Nephron (organoid): ENCODE results near the gene OLA1.

Experiments used
- H3K27ac Mint-ChIP-seq, 3 experiments: 2 replicates each; pipeline ENCODE4 v1.8.0; 2020; ENCODE audit warnings: mixed read lengths in 3 of 3, mild to moderate bottlenecking in 2 of 3, moderate library complexity in 1 of 3
- H3K27me3 Mint-ChIP-seq: 2 replicates; pipeline ENCODE4 v1.8.0; 2021; ENCODE audit warnings: low read depth, mild to moderate bottlenecking, moderate library complexity, mixed read lengths
- H3K36me3 Mint-ChIP-seq: 2 replicates; pipeline ENCODE4 v1.8.0; 2020; ENCODE audit warnings: low read depth, mixed read lengths
- H3K4me1 Mint-ChIP-seq: 2 replicates; pipeline ENCODE4 v1.8.0; 2020; ENCODE audit warnings: mixed read lengths
- H3K4me3 Mint-ChIP-seq, 3 experiments: 2 replicates each; pipeline ENCODE4 v1.8.0; 2020; ENCODE audit warnings: mild to moderate bottlenecking in 3 of 3, mixed read lengths in 3 of 3, moderate library complexity in 2 of 3
- H3K9me3 Mint-ChIP-seq: 2 replicates; pipeline ENCODE4 v1.8.0; 2020; ENCODE audit warnings: mixed read lengths
- CTCF ChIP-seq, 3 experiments: fragments of 200-600 bp; sonication (generic); IDR thresholded peaks; one replicate each; pipeline ENCODE4 v1.5.0; 2021; ENCODE audit warnings: antibody characterized with exemption in 3 of 3; ENCODE audit not compliant: unreplicated experiment in 3 of 3

Gene OLA1

GRCh38 chr2:174195253-174195652, 53.1 kb downstream of the OLA1 start:
- Mint-ChIP-seq H3K4me3 (no peak overlapping the region), H3K27ac (no peak overlapping the region), H3K36me3 (peaks cover 15% of the 10 kb centered on the region), H3K9me3 (peaks cover 18% of the 10 kb centered on the region), H3K4me1 (no peaks in the 10 kb centered on the region), H3K27me3 (no peaks in the 10 kb centered on the region)
- TF ChIP-seq CTCF (IDR thresholded peaks at IDR 0.05; ENCODE audit: unreplicated experiment in 3 of 3) = no peak

GRCh38 chr2:174193737-174194136, 54.6 kb downstream of the OLA1 start:
- peaks cover 18% of the 10 kb centered on the region for H3K9me3 Mint-ChIP-seq
- no peak overlapping the region for H3K4me3 Mint-ChIP-seq
- H3K36me3 Mint-ChIP-seq = peaks cover 15% of the 10 kb centered on the region
- TF ChIP-seq CTCF (IDR thresholded peaks at IDR 0.05; ENCODE audit: unreplicated experiment in 3 of 3) = no peak
- peak overlapping the region in 1 of 3 experiments; percentile 49 for H3K27ac Mint-ChIP-seq
- no peaks in the 10 kb centered on the region for H3K27me3 Mint-ChIP-seq
- H3K4me1 Mint-ChIP-seq = no peaks in the 10 kb centered on the region

- H3K27me3 Mint-ChIP-seq = no peaks in the 10 kb centered on the region
- H3K9me3 Mint-ChIP-seq = peaks cover 18% of the 10 kb centered on the region
- H3K36me3 Mint-ChIP-seq = peaks cover 15% of the 10 kb centered on the region
- no peak overlapping the region for H3K27ac Mint-ChIP-seq
- no peak for TF ChIP-seq CTCF (IDR thresholded peaks at IDR 0.05; ENCODE audit: unreplicated experiment in 3 of 3)
- no peak overlapping the region for H3K4me3 Mint-ChIP-seq
- H3K4me1 Mint-ChIP-seq = no peaks in the 10 kb centered on the region
Observed at GRCh38 chr2:174192664-174193063, 55.7 kb downstream of the OLA1 start.

- no peak for TF ChIP-seq CTCF (IDR thresholded peaks at IDR 0.05; ENCODE audit: unreplicated experiment in 3 of 3)
- Mint-ChIP-seq H3K9me3 (peaks cover 18% of the 10 kb centered on the region), H3K4me3 (no peak overlapping the region), H3K27me3 (no peaks in the 10 kb centered on the region), H3K4me1 (no peaks in the 10 kb centered on the region), H3K27ac (no peak overlapping the region), H3K36me3 (peaks cover 15% of the 10 kb centered on the region)
Observed at GRCh38 chr2:174191342-174192074, 56.8 kb downstream of the OLA1 start.

GRCh38 chr2:174184915-174185314, 63.4 kb downstream of the OLA1 start:
- no peaks in the 10 kb centered on the region for H3K4me1 Mint-ChIP-seq
- H3K36me3 Mint-ChIP-seq = peaks cover 5% of the 10 kb centered on the region
- TF ChIP-seq CTCF (IDR thresholded peaks at IDR 0.05; ENCODE audit: unreplicated experiment in 3 of 3) = no peak
- H3K27ac Mint-ChIP-seq = no peak overlapping the region
- H3K4me3 Mint-ChIP-seq = no peak overlapping the region
- H3K27me3 Mint-ChIP-seq = no peaks in the 10 kb centered on the region
- H3K9me3 Mint-ChIP-seq = no peaks in the 10 kb centered on the region

GRCh38 chr2:174184504-174184903, 63.8 kb downstream of the OLA1 start:
- no peaks in the 10 kb centered on the region for H3K9me3 Mint-ChIP-seq
- H3K27me3 Mint-ChIP-seq = no peaks in the 10 kb centered on the region
- H3K36me3 Mint-ChIP-seq = peaks cover 5% of the 10 kb centered on the region
- TF ChIP-seq CTCF (IDR thresholded peaks at IDR 0.05; ENCODE audit: unreplicated experiment in 3 of 3) = no peak
- H3K27ac Mint-ChIP-seq = no peak overlapping the region
- no peak overlapping the region for H3K4me3 Mint-ChIP-seq
- no peaks in the 10 kb centered on the region for H3K4me1 Mint-ChIP-seq
